Pancreas (tissue), 10 donors: ENCODE measurements around the gene MCM3. TPM values are rescaled to one million over a fixed set of nuclear protein-coding genes. Genes with fewer than 3 reads are reported as not detected.

Source experiments
- ATAC-seq, 4 donors: fragments of 200-7000 bp; cut with Tn5 transposase; one replicate each; pipeline versions ENCODE4 v1.8.0 to v1.9.1; 2020; ENCODE audit warnings: mild to moderate bottlenecking in 4 of 4, moderate library complexity in 4 of 4
- DNase-seq, 6 donors: peaks; one replicate each; pipeline ENCODE4 v3.0.0-alpha.2; 2020
- FAIRE-seq: peaks from 2 replicates; lab custom pipeline; 2012; peaks lifted over from hg19 to GRCh38; lab: Jason Lieb, UNC
- H3K27ac ChIP-seq, 4 donors: fragments of 200-600 bp; sonication (generic); 1 replicate in 3 of 4; 2 replicates in 1 of 4; pipeline versions ENCODE4 v1.5.0 to v1.8.0; 2020
- H3K27me3 ChIP-seq, 4 donors: fragments of 200-600 bp; one replicate each; pipeline ENCODE4 v1.8.0; 2021
- H3K36me3 ChIP-seq, 3 donors: fragments of 200-600 bp; sonication (generic) in 1 of 3; one replicate each; pipeline versions ENCODE4 v1.5.0 to v1.8.0; 2020 to 2021
- H3K4me1 ChIP-seq, 3 donors: fragments of 200-600 bp; one replicate each; pipeline ENCODE4 v1.8.0; 2021
- H3K4me3 ChIP-seq, 4 donors: fragments of 200-600 bp; sonication (generic) in 2 of 4; one replicate each; pipeline versions ENCODE4 v1.5.0 to v1.8.0; 2020 to 2021
- H3K9me3 ChIP-seq, 4 donors: fragments of 200-600 bp; one replicate each; pipeline ENCODE4 v1.8.0; 2021
- WGBS, 2 donors: extraction: QIAGEN DNeasy Blood & Tissue Kit; methylation state at CpG; one replicate each; pipeline ENCODE4 v1.1.7; 2013; 5-methylcytosine and 5-hydroxymethylcytosine counted together
- intact Hi-C, 3 donors: fragments of 100-400 bp; cut with DNase I; formaldehyde crosslinking; loops; one replicate each; pipeline versions ENCODE4 v1.11.1 to v1.14.2; 2022
- polyA plus RNA-seq, 2 donors: library from polyadenylated mRNA; stranded (reverse); fragments of 200-250 nt; gene quantifications; one replicate each; pipeline ENCODE4 v1.2.3, GENCODE V29; 2013
- total RNA-seq, 6 donors: library from RNA; stranded (reverse); fragmentation: NEBNext Ultra II Directional in 4 of 6; extraction: Animal tissue kit (Norgen Biotek cat#: 25700) in 4 of 6; gene quantifications; one replicate each; pipeline versions ENCODE4 v1.2.1 to v1.2.4, GENCODE V29; 2021 to 2023
- TF ChIP-seq, protein P1 (sequence below), 4 donors: fragments of 200-600 bp; sonication (generic) in 3 of 4; IDR thresholded peaks; one replicate each; pipeline versions ENCODE4 v1.5.0 to v1.8.0; 2021; ENCODE audit warnings: antibody characterized with exemption in 4 of 4
- donor health status: healthy with polysubstance abuse.
- donor health status: DM: no; HTN: no; CAD: no; lungs with moderate emphysema.
- donor health status: DM: no; HTN: no; CAD: no.
- donor health status: control.
- donor health status: control.
- donor health status: Bipolar disorder and iron deficiency.
- donor health status: DM: yes; HTN: yes; CAD: no.
- donor health status: DM: no; HTN: no; CAD: no.
- donor health status: DM: no; HTN: no; CAD: no.
- donor health status: DM: yes; HTN: yes; CAD: no.

The MCM3 gene
- total and polyA plus RNA-seq, 8 donors = 7.0 to 19.4 (median 12.1) TPM

DNA sequence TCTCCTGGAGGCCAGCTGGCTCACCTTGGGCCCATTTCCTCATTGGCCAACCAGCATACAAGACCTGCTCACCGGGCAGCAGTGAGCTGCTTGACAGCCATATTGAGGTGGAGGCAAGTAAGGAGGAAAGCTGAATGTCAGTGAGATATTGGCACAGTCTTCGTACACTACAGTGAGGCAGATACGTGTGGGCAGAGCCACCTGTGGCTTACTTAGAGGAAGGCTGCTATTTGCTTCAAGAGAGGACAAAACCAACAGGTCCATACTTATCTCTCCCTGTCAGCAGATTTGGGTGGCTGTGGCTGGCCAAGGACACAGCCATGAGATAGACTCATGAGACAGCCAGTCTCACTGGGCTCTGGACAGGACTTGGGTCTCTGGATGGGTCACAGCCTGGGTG lies 15.1 kb upstream of the MCM3 start:
- FAIRE-seq = no peak

DNA sequence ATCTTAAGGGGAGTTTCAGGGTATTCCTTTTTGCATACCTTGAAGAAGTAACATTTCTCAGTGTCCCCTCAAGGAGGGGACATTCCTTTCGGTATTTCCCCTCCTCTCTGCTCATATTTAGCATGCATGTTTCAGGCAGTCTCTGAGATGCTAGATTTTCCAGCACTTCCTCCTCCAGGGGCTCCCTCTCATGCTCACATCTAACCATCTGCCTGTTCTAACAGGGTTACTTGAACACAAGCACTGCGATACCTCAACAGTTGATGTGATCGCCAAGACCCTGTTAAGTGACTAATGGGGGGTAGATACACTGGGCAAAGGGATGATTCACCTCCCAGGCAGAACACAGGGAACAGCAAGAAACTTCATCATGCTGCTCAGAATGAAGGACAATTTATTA lies 12.9 kb upstream of the MCM3 start:
- H3K9me3 ChIP-seq = no peaks in the 10 kb centered on the region
- FAIRE-seq (no peak), ATAC-seq (no peak), DNase-seq (no peak)
- no peak overlapping the region for H3K27ac ChIP-seq
- no peaks in the 10 kb centered on the region for H3K36me3 ChIP-seq
- H3K4me3 ChIP-seq = no peak overlapping the region
- 82 to 96% methylated on average over 3 of the region's 3 CpGs for WGBS, 2 donors
- no peaks in the 10 kb centered on the region for H3K27me3 ChIP-seq
- intact Hi-C loops = loop anchor here in 2 of 3 donors (10.0 kb wide), 2 partner anchors 87 to 107 kb away; no protein-coding TSS in a partner anchor
- TF ChIP-seq, protein P1, sequence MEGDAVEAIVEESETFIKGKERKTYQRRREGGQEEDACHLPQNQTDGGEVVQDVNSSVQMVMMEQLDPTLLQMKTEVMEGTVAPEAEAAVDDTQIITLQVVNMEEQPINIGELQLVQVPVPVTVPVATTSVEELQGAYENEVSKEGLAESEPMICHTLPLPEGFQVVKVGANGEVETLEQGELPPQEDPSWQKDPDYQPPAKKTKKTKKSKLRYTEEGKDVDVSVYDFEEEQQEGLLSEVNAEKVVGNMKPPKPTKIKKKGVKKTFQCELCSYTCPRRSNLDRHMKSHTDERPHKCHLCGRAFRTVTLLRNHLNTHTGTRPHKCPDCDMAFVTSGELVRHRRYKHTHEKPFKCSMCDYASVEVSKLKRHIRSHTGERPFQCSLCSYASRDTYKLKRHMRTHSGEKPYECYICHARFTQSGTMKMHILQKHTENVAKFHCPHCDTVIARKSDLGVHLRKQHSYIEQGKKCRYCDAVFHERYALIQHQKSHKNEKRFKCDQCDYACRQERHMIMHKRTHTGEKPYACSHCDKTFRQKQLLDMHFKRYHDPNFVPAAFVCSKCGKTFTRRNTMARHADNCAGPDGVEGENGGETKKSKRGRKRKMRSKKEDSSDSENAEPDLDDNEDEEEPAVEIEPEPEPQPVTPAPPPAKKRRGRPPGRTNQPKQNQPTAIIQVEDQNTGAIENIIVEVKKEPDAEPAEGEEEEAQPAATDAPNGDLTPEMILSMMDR (IDR thresholded peaks at IDR 0.05) = no peak
- peaks cover 7 to 8% (median 7%) of the 10 kb centered on the region in 3 donors for H3K4me1 ChIP-seq

More for the DNA sequence above, 15.1 kb upstream of the MCM3 start:
- TF ChIP-seq, protein P1 (IDR thresholded peaks at IDR 0.05) = no peak
- DNase-seq = no peak
- Histone ChIP-seq H3K4me1 (peaks cover 0 to 3% (median 0%) of the 10 kb centered on the region in 3 donors), H3K4me3 (no peak overlapping the region), H3K27ac (no peak overlapping the region), H3K36me3 (no peaks in the 10 kb centered on the region), H3K9me3 (no peaks in the 10 kb centered on the region), H3K27me3 (no peaks in the 10 kb centered on the region)
- intact Hi-C loops = loop anchor here in 2 of 3 donors (10.0 kb wide), 2 partner anchors 85 to 105 kb away; no protein-coding TSS in a partner anchor
- 56 to 62% methylated on average over 3 of the region's 3 CpGs for WGBS, 2 donors
- ATAC-seq = no peak

DNA sequence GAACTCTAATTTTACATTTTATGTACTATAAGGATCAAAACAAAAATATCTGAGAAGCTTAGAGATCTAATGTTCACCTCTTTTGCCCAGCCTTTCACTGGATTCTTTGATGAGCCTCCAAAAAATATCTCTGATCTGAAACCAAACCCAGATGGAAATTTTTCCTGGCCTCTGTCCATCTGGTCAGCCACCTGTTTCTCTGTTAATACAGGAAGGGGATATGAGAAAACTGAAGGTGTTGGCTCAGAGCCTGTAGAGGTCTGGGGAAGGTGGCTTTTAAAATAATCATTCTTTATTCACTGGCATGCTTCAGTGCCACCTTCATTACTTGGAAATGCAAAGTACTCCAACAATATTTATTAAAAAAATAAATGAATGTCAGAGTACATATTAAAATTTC lies 8.5 kb upstream of the MCM3 start:
- no peak overlapping the region for H3K27ac ChIP-seq
- H3K4me3 ChIP-seq = no peak overlapping the region
- H3K4me1 ChIP-seq = peaks cover 7 to 8% (median 7%) of the 10 kb centered on the region in 3 donors
- FAIRE-seq (no peak), DNase-seq (peak in 2 of 6 donors; percentile 11 to 35), ATAC-seq (peak in 3 of 4 donors; percentile 74 to 80 (median 78))
- TF ChIP-seq, protein P1 (IDR thresholded peaks at IDR 0.05) = no peak
- H3K9me3 ChIP-seq = no peaks in the 10 kb centered on the region
- intact Hi-C loops = loop anchor here in 2 of 3 donors (10.0 kb wide), 2 partner anchors 92 to 112 kb away; no protein-coding TSS in a partner anchor
- no peaks in the 10 kb centered on the region for H3K27me3 ChIP-seq
- H3K36me3 ChIP-seq = no peaks in the 10 kb centered on the region

DNA sequence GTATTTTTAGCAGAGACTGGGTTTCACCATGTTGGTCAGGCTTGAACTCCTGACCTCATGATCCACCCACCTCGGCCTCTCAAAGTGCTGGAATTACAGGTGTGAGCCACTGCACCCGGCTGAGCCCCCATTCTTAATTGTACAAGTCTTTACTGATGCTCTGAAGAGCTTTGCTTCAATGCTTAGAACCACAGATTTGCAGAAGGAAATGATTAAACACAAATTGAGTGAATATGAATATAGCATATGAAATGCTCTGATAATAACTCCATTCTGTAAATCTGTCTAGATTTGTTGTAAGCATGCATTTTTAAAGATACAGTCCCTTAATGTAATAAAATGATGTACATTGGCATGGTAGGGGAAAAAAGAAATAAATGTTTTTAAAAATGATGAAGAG lies 4.3 kb upstream of the MCM3 start:
- TF ChIP-seq, protein P1 (IDR thresholded peaks at IDR 0.05) = no peak
- no peaks in the 10 kb centered on the region for H3K27me3 ChIP-seq
- ATAC-seq (no peak), FAIRE-seq (no peak), DNase-seq (no peak)
- no peaks in the 10 kb centered on the region for H3K9me3 ChIP-seq
- H3K27ac ChIP-seq = no peak overlapping the region
- intact Hi-C loops = no loop called here
- no peaks in the 10 kb centered on the region for H3K36me3 ChIP-seq
- WGBS, 2 donors = 67 to 76% methylated on average over 2 of the region's 2 CpGs
- peaks cover 7 to 14% (median 10%) of the 10 kb centered on the region in 3 donors for H3K4me1 ChIP-seq
- no peak overlapping the region for H3K4me3 ChIP-seq

DNA sequence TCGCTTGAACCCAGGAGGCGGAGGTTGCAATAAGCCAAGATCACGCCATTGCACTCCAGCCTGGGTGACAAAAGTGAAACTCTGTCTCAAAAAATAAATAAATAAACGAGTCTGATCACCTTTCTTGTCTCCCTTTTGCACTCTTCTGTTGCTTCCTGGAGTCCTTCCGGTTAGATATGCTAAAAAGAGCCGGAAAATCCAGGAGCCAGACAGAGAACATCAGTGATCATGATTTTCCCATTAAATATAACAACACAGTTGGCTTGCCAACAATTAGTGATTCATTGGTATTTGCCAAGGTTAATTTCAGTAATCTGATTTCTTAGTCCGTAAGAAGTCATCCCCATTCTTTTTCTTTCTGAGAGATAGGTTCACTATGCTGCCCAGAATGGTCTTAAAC lies 3.7 kb upstream of the MCM3 start:
- FAIRE-seq (no peak), ATAC-seq (no peak), DNase-seq (no peak)
- Histone ChIP-seq H3K9me3 (no peaks in the 10 kb centered on the region), H3K4me3 (no peak overlapping the region), H3K27ac (no peak overlapping the region), H3K4me1 (peaks cover 6 to 16% (median 9%) of the 10 kb centered on the region in 3 donors), H3K36me3 (no peaks in the 10 kb centered on the region), H3K27me3 (no peaks in the 10 kb centered on the region)
- TF ChIP-seq, protein P1 (IDR thresholded peaks at IDR 0.05) = no peak
- intact Hi-C loops = no loop called here
- 61 to 65% methylated on average over 7 of the region's 7 CpGs for WGBS, 2 donors
